NCI-H526 (cell line): ENCODE measurements around the gene AOC2.

Experiments used
- DNase-seq, 2 experiments: peaks; one replicate each; lab custom pipeline; 2025; lab: John Stamatoyannopoulos, UW

Gene AOC2

GRCh38 chr17:42844271-42844670 lies at the start of gene AOC2:
Gene AOC2, plus strand, starts transcription at chr17:42844580. Its CDS starts 47 bp downstream, at chr17:42844627.
- no peak for DNase-seq

- DNase-seq, result no peak
Observed at GRCh38 chr17:42795061-42795460, 49.3 kb upstream of the AOC2 start.

- DNase-seq, result no peak
Observed at GRCh38 chr17:42795465-42795864, 48.9 kb upstream of the AOC2 start.

GRCh38 chr17:42796066-42796758 lies 48.2 kb upstream of the AOC2 start:
- DNase-seq, result no peak

GRCh38 chr17:42797067-42798007 lies 47.0 kb upstream of the AOC2 start:
- no peak for DNase-seq

GRCh38 chr17:42798011-42798382 lies 46.4 kb upstream of the AOC2 start:
- DNase-seq, result no peak

- DNase-seq, result peak; percentile 84 to 94
Observed at GRCh38 chr17:42798383-42799380, 45.7 kb upstream of the AOC2 start, which contains the start of the genes CNTD1 and COA3. Gene CNTD1, plus strand, starts transcription at chr17:42798861. Its CDS starts 207 bp downstream, at chr17:42799068. Gene COA3, minus strand, starts transcription at chr17:42798704. Its CDS starts 23 bp downstream, at chr17:42798681.

GRCh38 chr17:42803074-42803883 lies 41.1 kb upstream of the AOC2 start:
- no peak for DNase-seq

GRCh38 chr17:42804918-42805367 lies 39.4 kb upstream of the AOC2 start:
- peak in 1 of 2 experiments; percentile 54 for DNase-seq

GRCh38 chr17:42806249-42806648 lies 38.1 kb upstream of the AOC2 start:
- no peak for DNase-seq

GRCh38 chr17:42809250-42809649 lies 35.1 kb upstream of the AOC2 start:
- no peak for DNase-seq

GRCh38 chr17:42814633-42815399 lies 29.6 kb upstream of the AOC2 start:
- DNase-seq, result no peak

- DNase-seq, result no peak
Observed at GRCh38 chr17:42817866-42818265, 26.5 kb upstream of the AOC2 start.

GRCh38 chr17:42818379-42818778 lies 26.0 kb upstream of the AOC2 start:
- DNase-seq, result no peak

- peak; percentile 30 to 74 for DNase-seq
Observed at GRCh38 chr17:42819939-42820535, 24.3 kb upstream of the AOC2 start.

- no peak for DNase-seq
Observed at GRCh38 chr17:42821176-42821575, 23.2 kb upstream of the AOC2 start.

- no peak for DNase-seq
Observed at GRCh38 chr17:42827472-42827871, 16.9 kb upstream of the AOC2 start.

GRCh38 chr17:42830971-42831370 lies 13.4 kb upstream of the AOC2 start:
- DNase-seq, result no peak

- peak in 1 of 2 experiments; percentile 39 for DNase-seq
Observed at GRCh38 chr17:42832213-42832933, 12.0 kb upstream of the AOC2 start.
